ENCODE results near the gene STK11IP. TPM values are rescaled to one million over a fixed set of nuclear protein-coding genes. Genes with fewer than 3 reads are reported as not detected.
A peak's percentile ranks its signal among the peaks of the same experiment; 100 is the strongest.

Gene STK11IP
- total and polyA plus RNA-seq, 9 of the 15 experiments (the other 6 are each of a cell fraction or from before 2014, with no cell fraction given), result 0.52 to 21.7 (median 5.6) TPM

- peak; percentile 91 for TF ChIP-seq ZBTB40 (IDR thresholded peaks at IDR 0.05)
- peak; percentile 78; the same call in 1 of the 2 replicates for TF ChIP-seq ZBTB40 (CRISPR knock-in tag; IDR thresholded peaks at IDR 0.05)
- TF ChIP-seq, protein P1, sequence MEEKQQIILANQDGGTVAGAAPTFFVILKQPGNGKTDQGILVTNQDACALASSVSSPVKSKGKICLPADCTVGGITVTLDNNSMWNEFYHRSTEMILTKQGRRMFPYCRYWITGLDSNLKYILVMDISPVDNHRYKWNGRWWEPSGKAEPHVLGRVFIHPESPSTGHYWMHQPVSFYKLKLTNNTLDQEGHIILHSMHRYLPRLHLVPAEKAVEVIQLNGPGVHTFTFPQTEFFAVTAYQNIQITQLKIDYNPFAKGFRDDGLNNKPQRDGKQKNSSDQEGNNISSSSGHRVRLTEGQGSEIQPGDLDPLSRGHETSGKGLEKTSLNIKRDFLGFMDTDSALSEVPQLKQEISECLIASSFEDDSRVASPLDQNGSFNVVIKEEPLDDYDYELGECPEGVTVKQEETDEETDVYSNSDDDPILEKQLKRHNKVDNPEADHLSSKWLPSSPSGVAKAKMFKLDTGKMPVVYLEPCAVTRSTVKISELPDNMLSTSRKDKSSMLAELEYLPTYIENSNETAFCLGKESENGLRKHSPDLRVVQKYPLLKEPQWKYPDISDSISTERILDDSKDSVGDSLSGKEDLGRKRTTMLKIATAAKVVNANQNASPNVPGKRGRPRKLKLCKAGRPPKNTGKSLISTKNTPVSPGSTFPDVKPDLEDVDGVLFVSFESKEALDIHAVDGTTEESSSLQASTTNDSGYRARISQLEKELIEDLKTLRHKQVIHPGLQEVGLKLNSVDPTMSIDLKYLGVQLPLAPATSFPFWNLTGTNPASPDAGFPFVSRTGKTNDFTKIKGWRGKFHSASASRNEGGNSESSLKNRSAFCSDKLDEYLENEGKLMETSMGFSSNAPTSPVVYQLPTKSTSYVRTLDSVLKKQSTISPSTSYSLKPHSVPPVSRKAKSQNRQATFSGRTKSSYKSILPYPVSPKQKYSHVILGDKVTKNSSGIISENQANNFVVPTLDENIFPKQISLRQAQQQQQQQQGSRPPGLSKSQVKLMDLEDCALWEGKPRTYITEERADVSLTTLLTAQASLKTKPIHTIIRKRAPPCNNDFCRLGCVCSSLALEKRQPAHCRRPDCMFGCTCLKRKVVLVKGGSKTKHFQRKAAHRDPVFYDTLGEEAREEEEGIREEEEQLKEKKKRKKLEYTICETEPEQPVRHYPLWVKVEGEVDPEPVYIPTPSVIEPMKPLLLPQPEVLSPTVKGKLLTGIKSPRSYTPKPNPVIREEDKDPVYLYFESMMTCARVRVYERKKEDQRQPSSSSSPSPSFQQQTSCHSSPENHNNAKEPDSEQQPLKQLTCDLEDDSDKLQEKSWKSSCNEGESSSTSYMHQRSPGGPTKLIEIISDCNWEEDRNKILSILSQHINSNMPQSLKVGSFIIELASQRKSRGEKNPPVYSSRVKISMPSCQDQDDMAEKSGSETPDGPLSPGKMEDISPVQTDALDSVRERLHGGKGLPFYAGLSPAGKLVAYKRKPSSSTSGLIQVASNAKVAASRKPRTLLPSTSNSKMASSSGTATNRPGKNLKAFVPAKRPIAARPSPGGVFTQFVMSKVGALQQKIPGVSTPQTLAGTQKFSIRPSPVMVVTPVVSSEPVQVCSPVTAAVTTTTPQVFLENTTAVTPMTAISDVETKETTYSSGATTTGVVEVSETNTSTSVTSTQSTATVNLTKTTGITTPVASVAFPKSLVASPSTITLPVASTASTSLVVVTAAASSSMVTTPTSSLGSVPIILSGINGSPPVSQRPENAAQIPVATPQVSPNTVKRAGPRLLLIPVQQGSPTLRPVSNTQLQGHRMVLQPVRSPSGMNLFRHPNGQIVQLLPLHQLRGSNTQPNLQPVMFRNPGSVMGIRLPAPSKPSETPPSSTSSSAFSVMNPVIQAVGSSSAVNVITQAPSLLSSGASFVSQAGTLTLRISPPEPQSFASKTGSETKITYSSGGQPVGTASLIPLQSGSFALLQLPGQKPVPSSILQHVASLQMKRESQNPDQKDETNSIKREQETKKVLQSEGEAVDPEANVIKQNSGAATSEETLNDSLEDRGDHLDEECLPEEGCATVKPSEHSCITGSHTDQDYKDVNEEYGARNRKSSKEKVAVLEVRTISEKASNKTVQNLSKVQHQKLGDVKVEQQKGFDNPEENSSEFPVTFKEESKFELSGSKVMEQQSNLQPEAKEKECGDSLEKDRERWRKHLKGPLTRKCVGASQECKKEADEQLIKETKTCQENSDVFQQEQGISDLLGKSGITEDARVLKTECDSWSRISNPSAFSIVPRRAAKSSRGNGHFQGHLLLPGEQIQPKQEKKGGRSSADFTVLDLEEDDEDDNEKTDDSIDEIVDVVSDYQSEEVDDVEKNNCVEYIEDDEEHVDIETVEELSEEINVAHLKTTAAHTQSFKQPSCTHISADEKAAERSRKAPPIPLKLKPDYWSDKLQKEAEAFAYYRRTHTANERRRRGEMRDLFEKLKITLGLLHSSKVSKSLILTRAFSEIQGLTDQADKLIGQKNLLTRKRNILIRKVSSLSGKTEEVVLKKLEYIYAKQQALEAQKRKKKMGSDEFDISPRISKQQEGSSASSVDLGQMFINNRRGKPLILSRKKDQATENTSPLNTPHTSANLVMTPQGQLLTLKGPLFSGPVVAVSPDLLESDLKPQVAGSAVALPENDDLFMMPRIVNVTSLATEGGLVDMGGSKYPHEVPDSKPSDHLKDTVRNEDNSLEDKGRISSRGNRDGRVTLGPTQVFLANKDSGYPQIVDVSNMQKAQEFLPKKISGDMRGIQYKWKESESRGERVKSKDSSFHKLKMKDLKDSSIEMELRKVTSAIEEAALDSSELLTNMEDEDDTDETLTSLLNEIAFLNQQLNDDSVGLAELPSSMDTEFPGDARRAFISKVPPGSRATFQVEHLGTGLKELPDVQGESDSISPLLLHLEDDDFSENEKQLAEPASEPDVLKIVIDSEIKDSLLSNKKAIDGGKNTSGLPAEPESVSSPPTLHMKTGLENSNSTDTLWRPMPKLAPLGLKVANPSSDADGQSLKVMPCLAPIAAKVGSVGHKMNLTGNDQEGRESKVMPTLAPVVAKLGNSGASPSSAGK (IDR thresholded peaks at IDR 0.05), result no peak
- TF ChIP-seq JUND (IDR thresholded peaks at IDR 0.05; ENCODE audit: borderline replicate concordance, low read depth, low read length), result peak; percentile 65; the same call in 1 of the 2 replicates
- TF ChIP-seq JUND (tag; IDR thresholded peaks at IDR 0.05; ENCODE audit: borderline replicate concordance, low read depth, low read length), result peak; percentile 40; the same call in 1 of the 3 replicates
Observed at GRCh38 chr2:219645631-219646527, 48.2 kb downstream of the STK11IP start (continued).

Measured in K562 (cell line).